ENCODE data around the gene ARHGAP1.

GRCh38 chr11:46711303-46711702 is 10.9 kb upstream of the ARHGAP1 start:
- TF ChIP-seq CTCF (IDR thresholded peaks at IDR 0.05) (no peak), POLR2A (IDR thresholded peaks at IDR 0.05) (no peak)

Data from adrenal gland (tissue), 5 donors.